Liver (tissue), 9 donors: ENCODE results near the gene EBF3. TPM values are rescaled to one million over a fixed set of nuclear protein-coding genes. Genes with fewer than 3 reads are reported as not detected.

Experiments used
- DNase-seq: peaks from one replicate; pipeline ENCODE4 v3.0.0-alpha.2; 2017; ENCODE audit warnings: low spot score
- H3K27ac ChIP-seq, 2 donors: one replicate each; pipeline ENCODE4 v1.7.0; 2013; ENCODE audit warnings: inconsistent platforms in 2 of 2, low read length in 2 of 2, control low read depth in 1 of 2, low read depth in 1 of 2, mild to moderate bottlenecking in 1 of 2
- H3K27me3 ChIP-seq, 4 donors: one replicate each; pipeline versions ENCODE4 v1.6.1 to v1.7.0; 2013; ENCODE audit warnings: low read length in 3 of 4, inconsistent platforms in 1 of 4, mild to moderate bottlenecking in 1 of 4, moderate library complexity in 1 of 4; ENCODE audit not compliant: control insufficient read depth in 4 of 4, insufficient read depth in 4 of 4
- H3K36me3 ChIP-seq, 4 donors: one replicate each; pipeline versions ENCODE4 v1.6.1 to v1.7.0; 2013; ENCODE audit warnings: low read length in 3 of 4, mild to moderate bottlenecking in 3 of 4, low read depth in 1 of 4, moderate library complexity in 1 of 4; ENCODE audit not compliant: control insufficient read depth in 4 of 4, insufficient read depth in 3 of 4
- H3K4me1 ChIP-seq, 4 donors: one replicate each; pipeline versions ENCODE4 v1.6.1 to v1.7.0; 2013; ENCODE audit warnings: low read length in 3 of 4, mild to moderate bottlenecking in 3 of 4, moderate library complexity in 1 of 4; ENCODE audit not compliant: control insufficient read depth in 4 of 4, insufficient read depth in 4 of 4
- H3K4me3 ChIP-seq, 3 donors: one replicate each; pipeline versions ENCODE4 v1.6.1 to v1.7.0; 2013; ENCODE audit warnings: low read length in 3 of 3, control low read depth in 1 of 3, low read depth in 1 of 3, mild to moderate bottlenecking in 1 of 3
- H3K9ac ChIP-seq, 2 donors: one replicate each; pipeline ENCODE4 v1.7.0; 2013; ENCODE audit warnings: low read length in 2 of 2, mild to moderate bottlenecking in 2 of 2, moderate library complexity in 2 of 2, control low read depth in 1 of 2, low read depth in 1 of 2
- H3K9me3 ChIP-seq, 4 donors: one replicate each; pipeline versions ENCODE4 v1.6.1 to v1.7.0; 2013; ENCODE audit warnings: low read length in 3 of 4; ENCODE audit not compliant: control insufficient read depth in 4 of 4
- ATF3 ChIP-seq: IDR thresholded peaks from 2 replicates; pipeline ENCODE4 v1.6.1; 2016; ENCODE audit warnings: antibody characterized with exemption
- CTCF ChIP-seq: fragments of 150-350 bp; IDR thresholded peaks from 2 replicates; pipeline ENCODE4 v1.5.1; 2017; ENCODE audit warnings: improper control_type of control experiment, low read depth, low read length; ENCODE audit not compliant: missing input control
- EGR1 ChIP-seq, 2 donors: IDR thresholded peaks; 2 replicates each; pipeline ENCODE4 v1.6.1; 2016 to 2018; ENCODE audit warnings: antibody characterized with exemption in 2 of 2, low read depth in 2 of 2
- FOXA2 ChIP-seq: IDR thresholded peaks from 2 replicates; pipeline ENCODE4 v1.6.1; 2016; ENCODE audit warnings: antibody characterized with exemption
- GABPA ChIP-seq, 2 donors: IDR thresholded peaks in 1 of 2; conservative IDR thresholded peaks in 1 of 2; 2 replicates each; pipeline ENCODE4 v1.6.1; 2016; ENCODE audit warnings: antibody characterized with exemption in 2 of 2, mild to moderate bottlenecking in 1 of 2, moderate library complexity in 1 of 2
- HNF4G ChIP-seq: IDR thresholded peaks from 2 replicates; pipeline ENCODE4 v1.6.1; 2016; ENCODE audit warnings: antibody characterized with exemption
- JUND ChIP-seq, 2 donors: IDR thresholded peaks; 2 replicates each; pipeline ENCODE4 v1.6.1; 2016; ENCODE audit warnings: antibody characterized with exemption in 2 of 2
- NR2F2 ChIP-seq: IDR thresholded peaks from 2 replicates; pipeline ENCODE4 v1.6.1; 2016; ENCODE audit warnings: antibody characterized with exemption
- TAF1 ChIP-seq: conservative IDR thresholded peaks from 2 replicates; pipeline ENCODE4 v1.6.1; 2016; ENCODE audit warnings: antibody characterized with exemption, mild to moderate bottlenecking
- WGBS: extraction: QIAGEN DNeasy Blood & Tissue Kit; methylation state at CpG from one replicate; pipeline ENCODE4 v1.1.7; 2013; 5-methylcytosine and 5-hydroxymethylcytosine counted together
- polyA plus RNA-seq, 2 donors: library from polyadenylated mRNA; stranded (reverse) in 1 of 2; unstranded in 1 of 2; fragments of 200-250 nt in 1 of 2; fragments of >200 nt in 1 of 2; fragmentation: Nextera tagmentation in 1 of 2; extraction: Ambion mirVana in 1 of 2; gene quantifications; one replicate each; pipeline versions ENCODE4 v1.2.1 to v1.2.3, GENCODE V29; 2013 to 2015
- total RNA-seq, 2 donors: library from RNA; depleted of rRNA; stranded (reverse); fragments of >200 nt; gene quantifications; one replicate each; pipeline ENCODE4 v1.2.3, GENCODE V29; 2014
- TF ChIP-seq, protein P1 (sequence below): IDR thresholded peaks from 2 replicates; pipeline ENCODE4 v1.6.1; 2016; ENCODE audit warnings: antibody characterized with exemption
- donor health status: healthy.
- donor health status: healthy.
- donor health status: healthy.
- donor health status: healthy.
- donor health status: healthy.

EBF3 gene
- total and polyA plus RNA-seq, 4 donors, result 0.02 to 0.08 TPM; not detected in 2

DNA sequence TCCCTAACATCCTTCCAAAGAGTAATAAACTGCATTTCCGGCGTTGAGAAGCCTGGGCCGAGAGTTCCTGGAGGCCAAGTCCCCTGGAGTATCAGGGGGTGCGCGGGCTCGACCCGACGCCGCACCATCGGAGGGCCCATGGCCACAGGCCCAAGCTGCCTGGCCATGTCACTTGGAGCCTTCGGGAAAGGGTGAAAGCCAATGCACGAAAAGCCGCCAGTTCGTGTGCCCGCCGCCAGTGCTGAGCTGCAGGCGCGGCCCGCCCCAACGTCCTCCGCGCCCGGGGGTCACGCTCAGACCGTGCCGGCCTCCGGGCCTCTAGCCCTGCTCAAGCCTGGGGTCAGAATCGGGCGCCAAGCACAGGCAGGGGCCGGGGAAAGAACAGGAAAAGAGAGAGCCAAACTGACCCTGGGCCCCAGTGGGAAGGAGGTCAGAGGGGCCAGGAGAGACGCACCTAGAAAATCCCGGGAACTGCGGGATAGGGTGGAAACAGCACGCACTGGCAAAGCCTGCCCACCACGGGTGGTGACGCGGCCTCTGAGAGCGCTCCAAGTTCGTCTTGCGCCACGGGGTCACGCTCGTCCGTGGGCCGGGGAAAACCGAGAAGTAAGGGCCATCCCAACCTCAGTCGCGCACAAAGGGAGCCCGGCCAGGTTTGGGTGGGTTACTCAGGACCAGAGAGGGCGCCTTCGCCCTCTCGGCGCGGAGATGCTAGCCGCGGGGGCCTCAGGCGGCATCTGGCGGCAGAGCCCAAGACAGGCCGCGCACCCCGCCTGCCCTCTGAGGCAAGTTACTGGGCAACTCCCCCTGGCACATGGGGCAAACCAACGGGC lies 4.2 kb upstream of the EBF3 start:
- DNase-seq, result no peak
- H3K9ac ChIP-seq, result no peak overlapping the region
- H3K36me3 ChIP-seq, result no peaks in the 10 kb centered on the region
- no peaks in the 10 kb centered on the region for H3K9me3 ChIP-seq
- peaks cover 4 to 34% (median 21%) of the 10 kb centered on the region in 4 donors for H3K27me3 ChIP-seq
- peaks cover 32 to 67% (median 36%) of the 10 kb centered on the region in 4 donors for H3K4me1 ChIP-seq
- no peak overlapping the region for H3K4me3 ChIP-seq
- TF ChIP-seq CTCF, result no peak
- no peak for TF ChIP-seq FOXA2
- TF ChIP-seq NR2F2, result no peak
- TF ChIP-seq EGR1 (IDR thresholded peaks at IDR 0.05; ENCODE audit: low read depth in 2 of 2), result no peak
- TF ChIP-seq TAF1, result no peak
- no peak for TF ChIP-seq ATF3
- no peak for TF ChIP-seq HNF4G
- no peak overlapping the region for H3K27ac ChIP-seq
- WGBS, result 5% methylated on average over 62 of the region's 62 CpGs

GRCh38 chr10:129967579-129968019 lies 3.5 kb upstream of the EBF3 start:
- WGBS, result 10% methylated on average over 28 of the region's 28 CpGs
- peaks cover 39 to 72% (median 41%) of the 10 kb centered on the region in 4 donors for H3K4me1 ChIP-seq

DNA sequence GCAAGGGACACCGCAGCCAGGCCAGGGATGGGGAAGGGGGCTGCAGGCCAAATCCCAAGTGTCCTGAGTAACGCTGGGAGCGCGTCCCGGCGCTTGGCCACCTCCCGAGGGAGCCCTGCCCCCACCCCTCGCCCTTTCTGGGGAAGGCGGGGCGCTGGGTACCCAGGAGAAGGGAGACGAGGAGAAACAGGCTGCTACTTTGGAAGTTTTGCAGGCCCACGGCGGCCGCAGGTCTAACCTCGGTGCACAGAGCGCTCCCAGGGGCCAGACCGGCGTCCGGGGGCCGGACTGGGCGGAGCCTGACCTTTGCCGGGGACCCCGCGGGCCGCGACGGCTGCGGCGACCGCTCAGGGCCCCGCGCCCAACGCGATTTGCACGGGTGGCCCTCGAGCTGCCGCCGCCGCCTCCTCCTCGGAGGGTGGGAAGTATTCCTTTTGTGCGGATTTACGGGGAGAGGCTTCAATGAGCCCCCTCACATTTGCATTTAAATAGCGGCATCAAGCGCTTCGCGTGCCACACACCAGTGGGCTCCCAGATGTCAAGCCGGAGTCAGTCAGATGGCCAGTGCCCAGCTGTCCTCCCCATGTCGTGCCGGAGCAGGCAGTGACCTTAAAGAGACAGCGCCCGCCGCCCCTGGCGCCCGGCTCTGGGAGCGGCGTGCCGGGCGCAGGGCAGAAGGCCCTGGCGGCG lies 3.0 kb upstream of the EBF3 start:
- TF ChIP-seq HNF4G, result no peak
- no peak for TF ChIP-seq TAF1
- TF ChIP-seq GABPA (IDR thresholded peaks at IDR 0.05 in 1 of 2, conservative IDR thresholded peaks at IDR 0.05 in 1 of 2), result no peak
- TF ChIP-seq, protein P1, sequence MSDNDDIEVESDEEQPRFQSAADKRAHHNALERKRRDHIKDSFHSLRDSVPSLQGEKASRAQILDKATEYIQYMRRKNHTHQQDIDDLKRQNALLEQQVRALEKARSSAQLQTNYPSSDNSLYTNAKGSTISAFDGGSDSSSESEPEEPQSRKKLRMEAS, result no peak
- no peak for TF ChIP-seq JUND (IDR thresholded peaks at IDR 0.05)
- TF ChIP-seq EGR1 (IDR thresholded peaks at IDR 0.05; ENCODE audit: low read depth in 2 of 2), result no peak
- no peak for TF ChIP-seq NR2F2
- 5% methylated on average over 60 of the region's 60 CpGs for WGBS
- peaks cover 39 to 68% (median 40%) of the 10 kb centered on the region in 4 donors for H3K4me1 ChIP-seq
- H3K9me3 ChIP-seq, result no peaks in the 10 kb centered on the region
- H3K4me3 ChIP-seq, result peak overlapping the region in 1 of 3 donors; percentile 6
- no peak overlapping the region for H3K9ac ChIP-seq
- peaks cover 4 to 32% (median 21%) of the 10 kb centered on the region in 4 donors for H3K27me3 ChIP-seq
- DNase-seq, result no peak
- no peaks in the 10 kb centered on the region for H3K36me3 ChIP-seq
- H3K27ac ChIP-seq, result no peak overlapping the region

More at GRCh38 chr10:129967579-129968019, 3.5 kb upstream of the EBF3 start:
- no peak overlapping the region for H3K4me3 ChIP-seq
- H3K27me3 ChIP-seq, result peaks cover 4 to 34% (median 21%) of the 10 kb centered on the region in 4 donors
- TF ChIP-seq HNF4G, result no peak
- no peak overlapping the region for H3K9ac ChIP-seq
- no peaks in the 10 kb centered on the region for H3K9me3 ChIP-seq
- no peak overlapping the region for H3K27ac ChIP-seq
- no peaks in the 10 kb centered on the region for H3K36me3 ChIP-seq
- DNase-seq, result no peak
